Immature natural killer cell (primary cell): ENCODE results near the gene POLR2C. TPM values are rescaled to one million over a fixed set of nuclear protein-coding genes. Genes with fewer than 3 reads are reported as not detected.

Experiments
- DNase-seq, 3 donors: peaks; one replicate each; pipeline ENCODE4 v3.0.0; 2022; ENCODE audit warnings: mixed read lengths in 1 of 3
- H3K27ac Mint-ChIP-seq, 6 donors: one replicate each; pipeline ENCODE4 v1.8.0; 2020; ENCODE audit warnings: mixed read lengths in 6 of 6, mild to moderate bottlenecking in 5 of 6, inconsistent platforms in 4 of 6, moderate library complexity in 3 of 6
- H3K27me3 Mint-ChIP-seq, 3 donors: one replicate each; pipeline ENCODE4 v1.8.0; 2020 to 2021; ENCODE audit warnings: low read depth in 3 of 3, mild to moderate bottlenecking in 3 of 3, mixed read lengths in 3 of 3, moderate library complexity in 3 of 3, inconsistent platforms in 1 of 3
- H3K36me3 Mint-ChIP-seq, 3 donors: one replicate each; pipeline ENCODE4 v1.8.0; 2020; ENCODE audit warnings: mixed read lengths in 3 of 3, inconsistent platforms in 2 of 3, mild to moderate bottlenecking in 2 of 3
- H3K4me1 Mint-ChIP-seq, 2 donors: one replicate each; pipeline ENCODE4 v1.8.0; 2020; ENCODE audit warnings: inconsistent platforms in 2 of 2, mild to moderate bottlenecking in 2 of 2, mixed read lengths in 2 of 2, moderate library complexity in 1 of 2
- H3K4me3 Mint-ChIP-seq, 5 donors: one replicate each; pipeline ENCODE4 v1.8.0; 2020; ENCODE audit warnings: mild to moderate bottlenecking in 5 of 5, mixed read lengths in 5 of 5, inconsistent platforms in 3 of 5, moderate library complexity in 3 of 5
- H3K9me3 Mint-ChIP-seq, 6 donors: one replicate each; pipeline ENCODE4 v1.8.0; 2020; ENCODE audit warnings: mild to moderate bottlenecking in 6 of 6, mixed read lengths in 6 of 6, inconsistent platforms in 4 of 6, moderate library complexity in 3 of 6
- polyA plus RNA-seq, 3 donors: library from polyadenylated mRNA; unstranded; fragments of 300-500 nt; fragmentation: Illumina TruSeq; gene quantifications; one replicate each; pipeline ENCODE4 v1.2.3, GENCODE V29; 2021

The POLR2C gene
- 10 to 100 TPM; 38.9 to 60.9 (median 41.6) TPM for polyA plus RNA-seq

DNA sequence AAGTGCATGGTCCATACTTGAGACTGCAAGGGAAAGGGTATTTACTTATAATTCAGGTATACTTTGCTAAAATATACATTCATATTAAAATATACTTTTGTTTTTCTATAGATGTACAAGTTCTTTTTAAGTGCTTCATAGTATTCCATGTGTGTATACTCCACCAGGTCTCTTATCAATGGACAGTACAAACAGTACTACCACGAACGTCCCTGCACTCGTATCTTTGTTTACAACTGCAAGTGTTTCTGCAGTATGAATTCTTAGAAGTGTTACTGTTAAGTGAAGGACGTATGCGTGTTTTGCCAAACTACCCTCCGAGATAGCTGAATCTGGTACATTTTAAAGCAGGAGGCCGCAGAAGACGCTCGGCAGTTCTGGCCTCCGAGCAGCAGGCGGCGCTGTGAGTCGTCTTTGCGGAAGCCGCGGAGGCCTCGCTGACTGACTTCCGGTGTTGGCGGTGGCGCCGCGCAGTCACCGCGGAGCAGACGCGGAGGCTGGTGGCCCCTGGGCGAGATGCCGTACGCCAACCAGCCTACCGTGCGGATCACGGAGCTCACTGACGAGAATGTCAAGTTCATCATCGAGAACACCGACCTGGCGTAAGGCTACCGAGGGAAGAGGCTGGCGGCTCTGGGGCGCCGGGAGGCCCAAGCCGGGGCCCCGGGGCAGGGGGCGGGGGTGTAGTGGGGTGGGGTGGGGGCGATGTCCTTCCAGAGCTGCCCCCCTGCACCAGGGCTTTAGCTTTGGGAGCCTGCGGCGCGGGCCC, at the start of gene POLR2C:
TSS of gene POLR2C (plus strand) at position 471 of the 769 bp plus-strand sequence. CDS start at position 517, 46 bp downstream.
- Mint-ChIP-seq H3K4me1 (peaks cover 29 to 43% of the 10 kb centered on the region in 2 donors), H3K4me3 (peak within 1 kb of the TSS; percentile 93 to 100 (median 98)), H3K27ac (peak within 1 kb of the TSS; percentile 87 to 99 (median 96)), H3K36me3 (peaks cover 3 to 22% (median 13%) of the 10 kb centered on the region in 3 donors), H3K27me3 (peaks cover 0 to 9% (median 4%) of the 10 kb centered on the region in 3 donors), H3K9me3 (no peaks in the 10 kb centered on the region)
- peak; percentile 87 to 90 (median 89) for DNase-seq

DNA sequence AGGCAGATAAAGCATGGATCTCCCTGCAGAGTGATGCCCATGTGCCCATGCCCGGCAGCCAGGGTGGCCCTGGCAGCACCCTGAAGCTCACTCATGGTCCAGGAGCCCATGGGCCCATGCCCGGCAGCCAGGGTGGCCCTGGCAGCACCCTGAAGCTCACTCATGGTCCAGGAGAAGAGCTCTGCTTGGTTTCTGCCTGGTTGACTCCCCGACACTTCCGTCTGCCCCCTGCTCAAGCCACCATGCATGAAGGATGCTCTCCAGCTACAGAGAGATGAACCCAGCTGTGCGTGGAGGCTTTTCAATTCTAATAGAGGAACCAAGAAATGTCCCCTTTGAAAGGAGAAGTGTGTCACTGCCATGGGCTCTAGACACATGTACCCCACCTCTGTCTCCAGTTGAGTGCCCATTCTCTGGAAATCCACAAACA, 49.2 kb upstream of the POLR2C start:
- peaks cover 0 to 2% (median 0%) of the 10 kb centered on the region in 6 donors for H3K9me3 Mint-ChIP-seq
- no peak overlapping the region for H3K4me3 Mint-ChIP-seq
- H3K27ac Mint-ChIP-seq: peak overlapping the region in 2 of 6 donors; percentile 6 to 69
- peaks cover 0 to 3% (median 0%) of the 10 kb centered on the region in 3 donors for H3K36me3 Mint-ChIP-seq
- peaks cover 5 to 12% (median 11%) of the 10 kb centered on the region in 3 donors for H3K27me3 Mint-ChIP-seq
- no peak for DNase-seq
- H3K4me1 Mint-ChIP-seq: peaks cover 19 to 21% of the 10 kb centered on the region in 2 donors

DNA sequence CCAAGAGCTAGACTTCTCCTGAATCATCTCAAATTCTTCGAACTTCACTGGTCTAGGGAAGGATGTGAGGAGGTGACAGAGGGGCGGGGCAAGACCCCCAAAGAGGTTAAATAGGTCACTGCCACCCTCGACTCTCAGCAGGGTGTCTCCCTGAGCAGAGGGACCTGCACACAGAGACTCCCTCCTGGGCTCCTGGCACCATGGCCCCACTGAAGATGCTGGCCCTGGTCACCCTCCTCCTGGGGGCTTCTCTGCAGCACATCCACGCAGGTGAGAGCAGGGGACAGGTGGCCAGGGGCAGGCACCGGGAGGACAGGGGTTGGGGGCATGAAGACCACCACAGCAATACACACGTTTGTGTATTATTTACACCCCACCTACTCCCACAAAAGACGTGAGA, 48.7 kb upstream of the POLR2C start:
- Mint-ChIP-seq H3K27me3 (peaks cover 8 to 12% (median 11%) of the 10 kb centered on the region in 3 donors), H3K36me3 (peaks cover 0 to 3% (median 0%) of the 10 kb centered on the region in 3 donors), H3K4me1 (peaks cover 23 to 25% of the 10 kb centered on the region in 2 donors), H3K4me3 (no peak overlapping the region), H3K9me3 (peaks cover 0 to 2% (median 0%) of the 10 kb centered on the region in 6 donors), H3K27ac (peak overlapping the region in 2 of 6 donors; percentile 6 to 69)
- no peak for DNase-seq

DNA sequence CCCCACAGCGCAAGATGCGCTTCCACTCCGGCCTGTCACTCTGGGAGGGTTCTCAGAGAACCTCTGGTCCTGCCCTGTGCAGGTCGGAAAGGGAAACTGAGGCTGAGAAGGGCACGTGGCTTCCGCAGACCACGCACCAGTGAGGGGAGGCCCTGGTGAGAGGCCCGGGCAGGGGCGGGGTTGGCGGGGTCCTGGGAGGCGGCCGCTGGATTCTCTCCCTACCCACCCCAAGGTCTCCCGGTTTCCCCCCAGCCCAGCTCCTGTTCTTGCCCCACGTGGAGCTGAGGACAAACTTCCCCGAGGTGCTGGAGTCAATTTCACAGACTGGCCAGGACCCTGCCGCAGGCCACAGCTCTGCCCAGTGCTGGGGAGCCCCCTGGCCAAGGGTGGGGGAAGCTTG, 46.4 kb upstream of the POLR2C start:
- Mint-ChIP-seq H3K4me3 (peak overlapping the region in 1 of 5 donors; percentile 12), H3K27ac (peak overlapping the region; percentile 58 to 96 (median 90))

DNA sequence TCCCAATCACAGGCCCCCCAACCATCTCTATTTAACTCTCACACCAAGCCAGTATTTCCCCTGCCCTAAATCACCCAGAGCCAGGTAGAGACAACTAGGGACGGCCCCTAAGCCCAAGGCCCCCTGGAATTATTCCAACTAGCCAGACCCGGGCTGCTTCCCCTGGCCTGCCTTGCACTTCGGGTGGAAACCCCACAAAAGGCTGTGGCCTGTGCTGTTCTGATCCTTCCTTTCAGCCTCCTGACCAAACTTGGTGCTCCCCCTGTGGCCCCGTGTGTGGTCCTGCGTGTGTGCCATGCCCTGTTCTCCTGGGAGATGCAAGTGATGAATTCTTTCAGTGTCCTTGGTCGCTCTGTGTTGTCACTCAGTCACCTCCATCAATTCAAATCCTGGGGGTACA, 43.0 kb upstream of the POLR2C start:
- no peak overlapping the region for H3K27ac Mint-ChIP-seq
- H3K4me3 Mint-ChIP-seq: peak overlapping the region in 1 of 5 donors; percentile 73
- H3K27me3 Mint-ChIP-seq: peaks cover 10 to 14% (median 10%) of the 10 kb centered on the region in 3 donors
- no peaks in the 10 kb centered on the region for H3K9me3 Mint-ChIP-seq
- DNase-seq: no peak
- H3K4me1 Mint-ChIP-seq: peaks cover 30 to 34% of the 10 kb centered on the region in 2 donors
- H3K36me3 Mint-ChIP-seq: no peaks in the 10 kb centered on the region

More for the DNA sequence above, 46.4 kb upstream of the POLR2C start:
- peaks cover 30 to 34% of the 10 kb centered on the region in 2 donors for H3K4me1 Mint-ChIP-seq
- no peaks in the 10 kb centered on the region for H3K9me3 Mint-ChIP-seq
- peaks cover 10 to 14% (median 10%) of the 10 kb centered on the region in 3 donors for H3K27me3 Mint-ChIP-seq
- no peak for DNase-seq
- H3K36me3 Mint-ChIP-seq: no peaks in the 10 kb centered on the region

DNA sequence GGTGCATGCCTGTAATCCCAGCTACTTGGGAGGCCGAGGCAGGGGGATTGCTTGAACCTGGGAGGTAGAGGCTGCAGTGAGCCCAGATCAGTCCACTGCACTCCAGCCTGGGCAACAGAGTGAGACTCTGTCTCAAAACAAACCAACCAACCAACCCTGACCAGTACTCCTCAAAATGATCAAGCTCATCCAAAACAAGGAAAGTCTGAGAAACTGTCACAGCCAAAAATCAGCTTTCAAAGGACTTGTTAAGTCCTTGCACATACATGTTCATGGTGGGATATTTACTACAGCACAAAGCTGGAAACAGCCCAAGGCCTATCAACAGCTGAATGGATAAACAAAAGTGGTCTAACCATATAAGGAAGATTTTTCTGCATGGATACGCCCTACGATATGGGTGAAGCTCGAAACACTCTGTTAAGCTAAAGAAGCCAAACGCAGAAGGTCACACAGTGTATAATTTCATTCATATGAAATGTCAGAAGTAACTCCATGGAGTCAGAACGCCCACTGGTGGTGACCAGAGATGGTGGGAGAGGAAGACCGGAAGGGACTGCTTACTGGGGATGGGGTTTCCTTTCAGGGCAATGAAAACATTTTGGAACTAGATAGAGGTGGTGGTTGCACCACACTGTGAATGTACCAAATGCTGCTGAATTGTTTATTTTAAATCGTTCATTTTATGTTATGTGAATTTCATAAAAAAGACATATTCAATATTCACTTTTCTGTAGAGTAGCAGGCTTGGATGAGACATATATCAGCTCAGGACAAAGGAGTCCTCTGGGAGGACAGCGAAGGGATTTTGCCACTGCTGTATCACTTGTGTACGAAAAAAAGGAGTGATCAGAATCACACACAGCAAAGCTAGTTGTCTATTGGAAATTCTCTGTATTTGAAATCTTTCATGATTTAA, 40.2 kb upstream of the POLR2C start:
- H3K27me3 Mint-ChIP-seq: peaks cover under 1 to 5% (median 5%) of the 10 kb centered on the region in 3 donors
- H3K27ac Mint-ChIP-seq: peak overlapping the region in 1 of 6 donors; percentile 62
- H3K36me3 Mint-ChIP-seq: peaks cover 1 to 4% (median 3%) of the 10 kb centered on the region in 3 donors
- peaks cover 20% of the 10 kb centered on the region in 2 donors for H3K4me1 Mint-ChIP-seq
- no peaks in the 10 kb centered on the region for H3K9me3 Mint-ChIP-seq
- H3K4me3 Mint-ChIP-seq: no peak overlapping the region
- no peak for DNase-seq

DNA sequence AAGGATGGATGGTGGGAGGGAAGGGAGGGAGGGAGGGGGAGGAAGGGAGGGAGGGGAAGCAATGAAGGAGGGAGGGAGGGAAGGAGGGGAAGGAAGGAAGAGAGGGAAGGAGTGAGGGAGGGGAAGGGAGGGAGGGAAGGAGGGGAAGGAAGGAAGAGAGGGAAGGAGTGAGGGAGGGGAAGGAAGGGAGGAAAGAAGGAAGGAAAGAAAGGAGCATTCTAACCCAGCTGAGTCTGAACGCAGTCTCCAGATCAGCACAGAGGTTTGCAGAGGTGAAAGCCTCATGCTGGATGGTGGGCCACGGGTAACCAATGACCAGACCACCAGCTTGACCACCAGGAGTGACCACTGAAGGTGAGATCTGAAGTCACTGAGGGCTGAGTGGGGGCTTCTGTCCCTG, 39.3 kb upstream of the POLR2C start:
- DNase-seq: no peak
- Mint-ChIP-seq H3K9me3 (no peaks in the 10 kb centered on the region), H3K4me3 (no peak overlapping the region), H3K27ac (no peak overlapping the region), H3K36me3 (peaks cover 8 to 11% (median 11%) of the 10 kb centered on the region in 3 donors), H3K4me1 (peaks cover 11 to 13% of the 10 kb centered on the region in 2 donors), H3K27me3 (peaks cover 0 to 5% (median 5%) of the 10 kb centered on the region in 3 donors)

DNA sequence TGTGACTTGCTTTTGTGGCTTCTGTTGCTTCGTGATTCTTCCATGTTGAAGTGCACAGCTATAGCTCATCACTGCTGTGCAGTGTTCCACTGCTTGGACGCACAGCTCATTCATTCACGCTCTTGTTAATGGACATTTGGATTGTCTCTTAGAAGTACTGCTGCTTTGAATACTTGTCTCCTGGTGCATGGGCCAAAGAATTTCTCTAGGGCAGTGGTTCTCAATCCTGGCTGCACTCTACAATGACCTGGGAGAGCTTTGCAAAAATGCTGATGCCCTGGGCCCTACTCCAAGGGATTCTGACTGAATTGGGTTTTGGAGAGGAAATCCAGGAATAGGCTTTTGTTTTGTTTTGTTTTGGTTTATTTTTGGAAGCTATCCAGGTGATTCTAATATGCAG, 37.9 kb upstream of the POLR2C start:
- Mint-ChIP-seq H3K36me3 (peaks cover 15 to 21% (median 16%) of the 10 kb centered on the region in 3 donors), H3K4me1 (peaks cover 0 to 2% of the 10 kb centered on the region in 2 donors), H3K27ac (no peak overlapping the region), H3K9me3 (no peaks in the 10 kb centered on the region), H3K27me3 (peaks cover 0 to 5% (median 2%) of the 10 kb centered on the region in 3 donors), H3K4me3 (no peak overlapping the region)
- DNase-seq: no peak

DNA sequence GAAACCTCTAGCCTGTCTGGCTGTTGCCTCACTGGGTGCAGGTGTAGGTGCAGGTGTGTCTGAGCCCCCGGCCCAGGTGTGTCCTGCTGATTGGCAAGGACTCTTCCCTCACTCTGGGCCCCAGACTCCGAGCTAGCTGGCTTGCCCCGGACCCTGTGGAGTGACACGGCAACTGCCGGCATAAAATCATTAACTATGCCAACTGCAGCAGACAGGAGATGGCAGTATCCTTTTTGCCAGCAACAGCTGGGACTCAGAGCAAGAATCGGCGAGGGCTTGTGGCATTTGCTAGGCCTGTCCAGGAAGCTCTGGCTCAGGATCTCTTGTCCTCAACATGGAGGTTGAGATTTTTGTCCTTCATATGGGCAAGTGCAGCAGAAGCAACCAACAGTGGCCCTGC, 36.1 kb upstream of the POLR2C start:
- Mint-ChIP-seq H3K27me3 (peaks cover 0 to 3% (median 2%) of the 10 kb centered on the region in 3 donors), H3K36me3 (peaks cover 25 to 38% (median 25%) of the 10 kb centered on the region in 3 donors), H3K27ac (no peak overlapping the region), H3K9me3 (no peaks in the 10 kb centered on the region), H3K4me1 (no peaks in the 10 kb centered on the region), H3K4me3 (no peak overlapping the region)
- no peak for DNase-seq

DNA sequence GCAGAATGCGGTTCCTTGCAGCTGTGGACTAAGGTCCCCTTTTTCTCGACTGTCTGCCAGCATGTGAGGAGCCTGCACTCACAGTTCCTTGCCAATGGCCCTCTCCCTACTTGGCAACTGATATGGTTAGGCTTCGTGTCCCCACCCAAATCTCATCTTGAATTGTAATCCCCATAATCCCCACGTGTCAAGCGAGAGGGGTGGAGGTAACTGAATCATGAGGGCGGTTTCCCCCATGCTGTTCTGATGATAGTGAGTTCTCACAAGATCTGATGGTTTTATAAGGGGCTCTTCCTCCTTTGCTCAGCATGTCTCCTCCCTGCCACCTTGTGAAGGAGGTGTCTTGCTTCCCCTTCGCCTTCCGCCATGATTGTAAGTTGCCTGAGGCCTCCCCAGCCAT, 35.2 kb upstream of the POLR2C start:
- Mint-ChIP-seq H3K4me1 (no peaks in the 10 kb centered on the region), H3K36me3 (peaks cover 29 to 44% (median 29%) of the 10 kb centered on the region in 3 donors), H3K9me3 (no peaks in the 10 kb centered on the region), H3K27ac (no peak overlapping the region), H3K4me3 (no peak overlapping the region), H3K27me3 (peaks cover 0 to 3% (median 2%) of the 10 kb centered on the region in 3 donors)
- no peak for DNase-seq

DNA sequence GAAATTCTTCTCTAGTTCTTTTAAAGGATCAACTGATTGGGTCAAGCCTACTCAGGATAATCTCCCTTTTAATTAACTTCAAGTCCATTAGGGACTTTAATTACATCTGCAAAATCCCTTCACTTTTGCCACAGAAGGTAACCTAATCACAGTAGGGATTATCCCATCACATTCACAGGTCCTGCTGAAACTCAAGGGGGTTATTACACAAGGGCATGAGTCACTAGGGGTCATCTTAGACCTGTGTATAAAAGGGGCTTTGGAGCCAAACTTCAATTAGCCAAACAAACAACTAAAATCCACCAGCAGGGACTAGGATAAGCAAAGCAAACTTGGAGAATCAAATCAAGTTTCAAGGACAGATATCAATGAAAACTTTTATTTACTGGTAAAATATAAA, 34.7 kb upstream of the POLR2C start:
- Mint-ChIP-seq H3K4me1 (no peaks in the 10 kb centered on the region), H3K36me3 (peaks cover 29 to 49% (median 29%) of the 10 kb centered on the region in 3 donors), H3K4me3 (no peak overlapping the region), H3K27ac (no peak overlapping the region), H3K27me3 (peaks cover 0 to 3% (median 2%) of the 10 kb centered on the region in 3 donors), H3K9me3 (no peaks in the 10 kb centered on the region)
- DNase-seq: no peak

DNA sequence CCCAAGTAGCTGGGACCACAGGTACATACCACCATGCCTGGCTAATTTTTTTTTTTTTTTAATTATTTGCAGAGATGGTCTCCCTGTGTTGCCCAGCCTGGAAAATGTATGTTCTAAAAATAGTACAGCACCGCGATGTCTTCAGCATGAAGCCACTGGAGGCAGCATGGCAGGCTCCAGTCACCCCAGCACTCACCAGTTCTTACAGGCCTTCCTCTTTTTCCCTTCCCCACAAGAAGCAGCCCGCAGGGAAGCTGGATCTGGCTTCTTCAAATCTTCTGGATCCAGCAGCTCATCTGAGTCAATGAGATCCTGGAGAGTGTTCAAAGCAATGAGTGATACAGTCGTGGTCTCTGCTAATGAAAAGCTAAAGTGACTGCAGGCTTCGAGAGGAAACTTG, 31.5 kb upstream of the POLR2C start:
- peaks cover 34 to 76% (median 40%) of the 10 kb centered on the region in 3 donors for H3K36me3 Mint-ChIP-seq
- peaks cover 0 to 3% (median 2%) of the 10 kb centered on the region in 3 donors for H3K27me3 Mint-ChIP-seq
- H3K9me3 Mint-ChIP-seq: no peaks in the 10 kb centered on the region
- H3K4me1 Mint-ChIP-seq: no peaks in the 10 kb centered on the region
- DNase-seq: no peak
- no peak overlapping the region for H3K4me3 Mint-ChIP-seq
- no peak overlapping the region for H3K27ac Mint-ChIP-seq

DNA sequence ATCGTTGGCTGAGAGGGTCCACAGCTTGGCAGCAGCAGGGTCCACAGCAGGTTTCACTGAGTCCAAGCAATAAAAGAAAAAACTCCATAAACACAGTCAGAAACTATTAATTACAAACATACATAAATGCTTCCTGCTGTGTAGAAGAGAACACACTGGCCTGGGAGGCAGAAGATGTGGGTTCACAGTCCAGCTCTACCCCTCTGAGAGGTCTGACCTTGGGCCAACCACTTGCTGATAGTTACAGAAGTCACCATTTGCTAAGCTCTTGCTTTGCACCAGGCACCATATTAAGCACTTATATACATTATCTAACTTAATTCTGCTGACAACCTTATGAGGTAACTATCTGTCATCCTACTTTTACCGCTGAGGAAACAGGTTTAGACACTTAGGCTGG, 30.0 kb upstream of the POLR2C start:
- H3K27ac Mint-ChIP-seq: no peak overlapping the region
- H3K36me3 Mint-ChIP-seq: peaks cover 29 to 74% (median 36%) of the 10 kb centered on the region in 3 donors
- peaks cover 0 to 3% (median 2%) of the 10 kb centered on the region in 3 donors for H3K27me3 Mint-ChIP-seq
- DNase-seq: no peak
- H3K4me1 Mint-ChIP-seq: no peaks in the 10 kb centered on the region
- H3K9me3 Mint-ChIP-seq: no peaks in the 10 kb centered on the region
- H3K4me3 Mint-ChIP-seq: no peak overlapping the region
